Activated CD8-positive, alpha-beta memory T cell treated with anti-CD3 and anti-CD28 coated beads, Interleukin-2, amount 50 U/mL, for 24 hours (primary cell): ENCODE results near the gene KRT83.
"Not testable (repeated sequence)": the region's sequence is repeated elsewhere in the genome, so short reads cannot be mapped to it uniquely, and the experiment has no call there.

ENCODE experiments used
- DNase-seq: peaks from one replicate; pipeline ENCODE4 v3.0.0-alpha.2; 2020; ENCODE audit errors: extremely low read depth

Gene KRT83

DNA sequence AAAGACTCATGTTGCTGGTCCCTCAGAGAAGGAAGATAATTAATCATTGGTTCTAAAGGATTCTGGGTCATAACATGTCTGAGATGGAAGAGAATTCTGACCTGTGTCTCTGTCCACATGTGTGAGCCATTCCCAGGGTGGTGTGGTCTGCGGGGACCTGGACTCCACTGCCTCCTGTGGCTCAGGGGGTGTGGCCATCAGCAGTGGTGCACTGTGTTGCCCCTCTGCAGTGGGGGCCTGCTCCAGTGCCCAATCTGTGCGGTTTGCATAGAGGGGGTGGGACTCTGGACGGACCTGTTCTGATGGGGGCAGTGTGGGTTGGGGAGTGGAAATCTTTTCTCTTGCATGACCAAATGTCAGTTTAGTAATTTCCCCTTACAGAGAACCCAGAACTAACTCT is 32.6 kb upstream of the KRT83 start:
- no peak for DNase-seq

DNA sequence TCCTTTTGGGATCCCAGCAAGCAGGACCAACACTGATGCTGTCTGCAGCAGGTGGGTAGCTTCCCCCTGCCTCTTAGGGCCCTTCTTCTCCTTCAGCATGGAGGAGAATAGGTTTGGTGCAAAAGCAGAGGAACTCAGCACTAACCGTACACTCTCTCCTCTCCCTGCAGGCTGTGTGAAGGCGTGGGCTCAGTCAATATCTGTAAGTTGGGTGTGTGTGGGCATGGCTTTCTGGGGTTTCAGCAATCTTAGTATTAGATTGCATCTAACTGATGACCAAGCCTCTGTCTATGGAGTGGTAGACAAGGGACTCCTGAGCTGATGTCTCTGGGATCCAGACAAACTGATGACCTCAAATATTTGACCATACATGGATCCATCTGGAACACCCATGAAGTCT is 31.8 kb upstream of the KRT83 start:
- no peak for DNase-seq

DNA sequence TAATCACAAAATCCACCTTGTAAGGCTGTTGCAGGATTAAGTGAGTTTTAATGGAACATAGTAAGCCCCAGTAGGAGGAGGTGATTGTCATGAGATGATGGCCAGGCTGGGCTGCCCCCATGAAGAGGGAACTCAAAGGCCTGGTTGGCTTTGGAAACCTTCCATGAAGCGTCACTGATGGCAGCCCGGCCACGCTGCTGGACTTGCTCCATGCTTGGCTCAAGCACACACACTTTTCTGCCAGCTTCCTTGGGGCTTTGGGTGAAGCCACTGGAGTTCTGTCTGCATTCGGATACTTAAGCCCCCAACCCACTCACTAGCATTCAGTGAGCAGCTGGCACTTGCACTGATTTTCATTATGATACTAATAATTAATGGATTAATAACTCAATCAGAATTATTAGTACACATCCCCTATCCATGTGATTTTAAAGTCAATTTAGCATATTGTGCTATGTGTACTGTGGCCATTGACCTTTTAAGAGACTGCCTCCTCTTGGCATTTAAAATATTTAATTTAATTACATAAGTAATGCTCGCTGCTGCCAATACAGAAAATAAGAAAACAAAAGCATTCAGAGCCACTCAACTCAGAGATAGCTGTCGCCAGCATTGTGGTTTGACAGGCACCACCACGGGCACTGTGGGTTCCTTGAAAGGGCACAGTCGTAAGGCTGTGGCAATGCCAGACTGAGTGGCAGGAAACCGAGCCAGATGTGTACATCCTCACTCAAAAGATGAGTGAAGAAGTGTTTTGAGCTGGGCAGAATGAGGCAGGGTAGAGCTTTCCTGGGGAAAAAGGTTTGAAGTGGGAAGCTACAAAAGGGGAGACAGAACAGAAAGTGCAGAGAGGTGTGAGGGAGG is 30.2 kb upstream of the KRT83 start:
- DNase-seq = peak; percentile 21

DNA sequence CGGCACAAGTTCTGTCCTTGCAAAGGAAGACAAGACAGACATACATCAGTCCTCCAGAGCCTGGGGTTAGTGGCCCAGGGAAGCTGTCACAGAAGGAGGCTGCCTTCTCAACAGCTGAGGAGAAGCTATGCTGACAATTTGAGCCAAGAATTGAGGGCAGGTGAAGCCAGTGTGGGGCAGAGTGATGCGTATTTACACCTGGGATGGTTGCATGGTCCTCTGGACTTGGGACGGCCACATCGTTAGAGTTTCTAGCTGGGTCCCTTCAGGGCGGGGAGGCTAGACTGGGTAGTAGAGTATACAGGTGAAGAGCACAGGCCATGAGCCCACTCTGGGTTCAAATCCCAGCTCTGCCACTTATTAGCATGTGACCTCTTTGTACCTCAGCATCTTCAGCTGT is 29.6 kb upstream of the KRT83 start:
- DNase-seq = no peak

DNA sequence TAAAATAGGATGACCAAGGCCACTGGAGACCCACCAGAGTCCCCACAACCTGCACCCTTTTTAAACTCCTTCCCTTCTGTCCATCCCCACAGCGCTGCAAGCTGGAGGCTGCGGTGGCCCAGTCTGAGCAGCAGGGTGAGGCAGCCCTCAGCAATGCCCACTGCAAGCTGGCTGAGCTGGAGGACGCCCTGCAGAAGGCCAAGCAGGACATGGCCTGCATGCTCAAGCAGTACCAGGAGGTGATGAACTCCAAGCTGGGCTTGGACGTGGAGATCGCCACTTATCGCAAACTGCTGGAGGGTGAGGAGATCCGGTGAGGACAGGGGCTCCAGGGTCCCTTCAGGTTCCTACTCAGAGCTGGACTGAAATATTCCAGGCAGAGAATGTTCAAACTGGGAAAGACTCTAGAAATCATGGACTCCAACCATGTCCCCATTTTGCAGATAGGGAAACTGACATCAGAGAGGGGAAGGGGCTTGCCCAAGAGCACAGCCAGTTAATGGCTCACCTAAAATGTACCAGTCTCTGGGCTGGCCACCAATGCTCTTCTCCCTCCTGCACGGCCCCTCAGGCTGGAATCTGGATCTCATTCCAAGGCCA is 28.9 kb upstream of the KRT83 start:
- DNase-seq = no peak

DNA sequence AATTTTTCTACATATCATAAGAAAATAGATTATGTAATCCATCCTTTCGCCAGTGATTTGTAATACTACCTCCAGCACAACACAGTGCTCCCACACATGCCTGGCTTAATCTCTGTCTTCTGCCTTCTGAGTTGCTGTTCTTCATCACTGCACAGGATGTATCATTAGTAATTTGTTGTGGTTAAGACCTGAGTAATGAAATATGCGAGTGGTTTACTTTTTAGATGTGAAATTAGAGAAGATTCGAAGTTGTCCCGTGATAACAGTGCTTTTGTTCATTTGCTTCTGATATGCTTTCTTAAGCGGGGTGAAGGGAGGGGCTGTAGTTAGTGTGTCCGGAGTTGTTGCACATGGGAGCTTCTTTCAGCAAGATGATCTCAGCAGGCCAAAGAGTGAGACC is 28.0 kb upstream of the KRT83 start:
- DNase-seq = no peak

DNA sequence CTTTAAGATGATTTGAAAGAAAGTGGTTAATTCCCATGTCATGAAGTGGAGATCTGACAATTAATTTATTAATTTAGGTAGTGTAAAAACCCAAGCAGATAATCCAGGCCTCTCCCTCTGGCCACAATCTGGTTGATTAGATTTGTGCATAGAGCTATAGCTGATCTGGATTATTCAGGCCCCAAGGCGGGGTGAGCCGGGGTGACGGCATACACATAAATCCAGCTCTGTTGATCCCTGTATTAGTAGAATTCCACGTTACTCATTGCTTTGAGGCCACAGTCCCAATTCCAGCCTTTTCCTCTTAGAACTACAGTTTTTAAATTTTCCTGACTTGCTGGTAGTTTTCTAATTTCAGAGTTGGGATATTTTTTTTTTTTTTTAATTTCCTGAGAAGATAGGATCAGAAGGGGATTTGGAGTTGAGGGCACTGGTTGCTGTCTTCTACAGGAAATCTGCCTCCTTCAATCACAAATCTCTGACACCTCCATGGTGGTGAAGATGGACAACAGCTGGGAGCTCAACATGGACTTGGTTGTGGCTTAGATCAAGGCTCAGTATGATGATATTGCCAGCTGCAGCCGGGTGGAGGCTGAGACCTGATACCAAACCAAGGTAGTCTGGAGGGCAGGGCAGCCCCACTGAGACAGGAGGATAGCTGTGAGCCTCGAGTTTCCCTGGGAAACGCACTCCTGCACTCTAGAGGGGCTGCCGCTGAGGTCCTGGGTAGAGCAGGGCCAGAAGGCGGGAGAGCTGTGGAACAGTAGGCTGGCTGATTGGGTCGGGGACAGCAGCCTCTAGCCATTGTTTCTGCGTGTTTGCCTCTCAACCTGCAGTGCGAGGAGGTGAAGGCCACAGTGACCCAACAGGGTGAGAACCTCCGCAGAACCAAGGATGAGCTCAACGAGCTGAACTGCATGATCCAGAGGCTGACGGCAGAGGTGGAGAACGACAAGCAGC is 26.6 kb upstream of the KRT83 start:
- DNase-seq = no peak

DNA sequence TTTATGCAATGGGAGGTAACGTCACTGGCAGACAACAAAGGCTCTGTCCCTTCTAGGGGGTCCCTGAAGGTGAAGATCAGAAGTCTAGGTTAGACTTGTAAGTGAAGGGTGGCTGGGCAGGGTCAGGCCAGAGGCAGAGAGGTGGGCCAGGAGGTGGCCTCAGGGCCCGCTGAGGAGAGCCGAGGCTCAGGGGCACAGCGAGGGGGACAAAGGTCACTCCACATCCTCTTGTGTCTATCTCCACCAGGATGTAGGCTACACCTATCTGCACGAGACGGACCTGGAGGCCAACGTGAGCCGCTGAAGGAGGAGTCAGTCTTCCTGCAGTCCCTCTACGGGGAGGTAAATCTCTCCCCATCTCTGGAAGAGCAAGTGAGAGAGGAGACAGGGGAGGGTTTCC is 25.8 kb upstream of the KRT83 start:
- DNase-seq = no peak

DNA sequence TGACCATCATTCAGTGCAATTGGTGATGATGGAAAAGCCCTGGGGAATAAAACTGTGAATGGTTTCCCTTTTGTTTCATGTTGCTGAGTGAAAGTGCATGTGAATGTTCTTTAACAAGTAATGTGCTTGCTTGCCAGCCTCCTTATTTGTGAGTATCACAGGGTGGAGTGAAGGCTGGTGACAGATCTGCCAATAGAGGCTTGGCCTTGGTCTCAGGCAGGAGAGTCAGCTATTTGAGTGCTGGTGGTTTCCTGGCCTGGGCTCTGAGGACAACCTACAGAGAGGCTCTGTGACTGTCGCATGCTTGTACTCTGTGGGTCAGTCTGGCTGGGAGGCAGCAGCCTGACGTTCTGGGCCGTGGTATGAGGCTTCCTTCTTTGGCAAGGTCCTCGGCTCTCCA is 25.4 kb upstream of the KRT83 start:
- no peak for DNase-seq

DNA sequence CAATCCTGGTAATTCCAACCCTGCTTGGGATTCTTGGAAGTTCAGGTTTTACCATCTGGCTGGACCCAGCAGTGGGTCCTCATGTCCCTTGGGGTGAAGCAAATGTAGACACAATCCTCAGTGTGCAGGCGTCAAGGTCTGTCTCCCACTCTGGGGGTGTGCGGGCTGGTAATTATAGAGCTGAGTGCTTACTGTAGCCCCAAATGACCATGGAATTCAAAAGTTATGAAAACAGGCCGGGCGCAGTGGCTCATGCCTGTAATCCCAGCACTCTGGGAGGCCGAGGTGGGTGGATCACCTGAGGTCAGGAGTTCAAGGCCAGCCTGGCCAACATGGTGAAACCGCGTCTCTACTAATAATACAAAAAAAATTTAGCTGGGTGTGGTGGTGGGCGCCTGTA is 23.8 kb upstream of the KRT83 start:
- not testable (repeated sequence) for DNase-seq

DNA sequence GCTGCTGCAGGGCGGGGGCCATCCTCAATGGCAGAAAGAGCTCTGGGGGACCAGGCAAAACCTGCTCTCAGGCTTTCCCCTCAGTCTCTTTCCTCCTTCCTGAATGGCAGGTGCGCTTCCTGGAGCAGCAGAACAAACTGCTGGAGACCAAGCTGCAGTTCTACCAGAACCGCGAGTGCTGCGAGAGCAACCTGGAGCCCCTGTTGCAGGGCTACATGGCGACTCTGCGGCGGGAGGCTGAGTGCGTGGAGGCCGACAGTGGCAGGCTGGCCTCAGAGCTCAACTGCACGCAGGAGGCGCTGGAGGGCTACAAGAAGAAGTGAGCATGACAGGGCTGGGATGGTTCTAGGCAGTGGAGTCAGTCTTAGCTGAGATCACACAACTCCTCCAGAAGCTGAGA is 22.9 kb upstream of the KRT83 start:
- DNase-seq = no peak

DNA sequence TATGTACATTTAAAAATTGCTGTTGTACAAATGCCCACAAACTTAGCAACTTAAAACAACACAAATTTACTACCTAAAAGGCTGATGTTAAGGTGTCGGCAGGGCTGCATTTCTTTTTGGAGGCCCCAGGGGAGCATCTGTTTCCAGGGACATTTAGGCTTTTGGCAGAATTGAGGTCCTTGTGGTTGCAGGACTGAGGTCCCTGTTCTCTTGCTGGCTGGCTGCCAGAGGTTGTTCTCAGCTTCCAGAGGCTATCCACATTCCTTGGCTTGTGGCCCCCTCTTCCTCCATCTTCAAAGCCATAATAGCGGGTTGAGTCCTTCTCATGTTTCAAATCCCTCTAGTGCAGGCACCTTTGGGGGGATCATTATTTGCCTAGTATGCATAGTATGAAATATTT is 22.4 kb upstream of the KRT83 start:
- no peak for DNase-seq

DNA sequence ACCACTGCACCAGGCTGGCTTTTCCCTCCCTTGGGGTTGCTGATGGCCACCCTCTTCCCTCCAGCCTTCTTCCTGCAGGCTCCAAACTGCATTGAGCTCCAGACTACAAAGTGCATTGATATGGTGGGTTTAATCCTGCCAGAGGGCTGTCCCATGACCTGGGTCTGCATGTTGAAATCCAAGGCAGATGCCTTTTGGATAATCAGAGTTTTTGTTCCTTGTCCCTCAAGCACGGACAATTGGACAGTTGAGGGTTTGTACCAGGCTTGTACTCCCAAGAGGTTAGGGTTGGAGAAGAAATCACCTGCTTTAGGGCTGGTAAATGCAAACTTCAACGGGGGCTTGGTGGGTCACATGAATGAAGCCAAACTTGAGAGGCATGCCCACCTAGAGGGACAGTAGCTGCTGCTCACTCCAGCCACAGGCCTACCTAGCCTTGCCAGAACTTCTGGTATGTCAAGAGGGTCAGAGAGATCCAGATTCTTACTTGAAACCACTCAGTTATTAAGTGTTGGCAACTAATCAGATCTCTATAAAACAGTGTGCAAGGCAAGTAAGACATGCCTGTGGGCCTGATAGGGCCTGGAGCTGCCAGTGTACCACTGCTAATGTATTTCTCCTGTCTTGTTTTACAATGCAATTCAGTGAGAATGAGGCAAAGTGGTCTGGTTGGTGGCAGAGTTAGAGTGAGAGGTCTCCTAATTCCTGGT is 21.7 kb upstream of the KRT83 start:
- no peak for DNase-seq

DNA sequence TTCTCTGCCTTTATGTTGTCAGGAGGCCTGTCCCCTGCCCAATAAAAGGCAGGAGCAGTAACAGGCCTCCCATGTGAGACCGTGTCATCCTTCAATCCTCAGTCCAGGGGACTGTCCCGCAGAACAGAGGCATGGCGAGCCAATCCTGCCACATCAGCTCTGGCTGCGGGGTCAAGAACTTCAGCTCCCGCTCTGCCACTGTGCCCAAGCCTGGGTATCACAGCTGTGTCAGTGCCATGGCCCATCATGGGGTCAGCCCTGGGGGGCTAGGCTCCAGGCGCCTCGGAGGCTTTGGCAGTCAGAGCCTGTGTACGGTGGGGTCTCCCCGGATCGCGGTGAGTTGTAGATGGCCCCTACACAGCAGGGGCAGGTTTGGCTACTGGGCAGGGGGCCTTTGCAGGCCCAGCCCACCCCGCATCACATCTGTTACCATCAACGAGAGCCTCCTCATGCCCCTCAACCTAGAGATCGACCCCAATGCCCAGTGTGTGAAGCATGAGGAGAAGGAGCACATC is 19.9 kb upstream of the KRT83 start:
- no peak for DNase-seq

DNA sequence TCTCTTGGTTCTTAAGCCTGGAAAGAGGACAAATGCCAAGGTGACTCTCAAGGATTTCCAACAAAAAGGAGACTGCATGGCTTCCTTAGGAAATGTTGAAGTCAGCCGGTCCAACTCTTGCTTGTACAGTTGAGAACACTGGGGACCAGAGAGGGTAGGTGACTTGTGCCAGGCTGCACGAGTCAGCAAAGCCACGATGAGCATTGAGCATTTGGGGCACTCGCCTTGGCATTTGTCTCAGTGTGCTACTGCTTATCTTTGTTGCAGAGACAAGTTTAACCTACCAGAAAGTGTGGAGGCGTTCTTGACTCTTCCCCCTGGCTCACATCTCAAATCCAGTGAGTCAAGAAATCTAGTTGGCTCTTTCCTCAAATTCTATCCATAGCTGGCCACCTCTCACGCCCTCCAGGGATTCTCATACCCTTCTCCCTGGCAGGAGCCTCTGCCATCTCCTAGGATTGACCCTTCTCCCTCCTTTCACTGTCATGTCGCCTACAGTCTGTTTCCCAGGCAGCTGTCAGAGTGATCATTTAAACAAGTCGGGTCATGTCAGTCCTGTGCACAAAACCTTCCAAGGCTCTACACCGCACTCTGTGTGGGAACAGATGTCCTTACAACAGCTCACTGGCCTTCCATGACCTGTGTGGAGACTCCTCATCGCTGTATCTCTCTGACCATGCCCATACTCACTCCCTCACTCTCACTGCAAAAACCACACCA is 17.2 kb upstream of the KRT83 start:
- DNase-seq = no peak

DNA sequence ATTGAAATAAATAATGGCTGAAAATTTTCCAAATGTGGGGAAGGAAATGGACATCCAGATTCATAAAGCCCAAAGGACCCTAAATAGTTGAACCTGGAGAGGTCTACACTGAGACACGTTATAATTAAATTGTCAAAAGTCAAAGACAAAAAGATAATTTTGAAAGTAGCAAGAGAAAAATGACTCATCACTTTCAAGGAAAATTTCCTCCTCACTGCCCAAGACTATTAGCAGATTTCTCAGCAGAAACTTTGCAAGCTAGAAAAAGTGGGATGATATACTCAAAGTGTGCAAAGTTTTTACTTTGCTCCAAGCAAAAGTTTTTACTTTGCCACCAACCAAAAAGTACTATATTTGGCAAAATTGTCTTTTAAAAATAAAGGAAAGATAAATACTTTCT is 15.9 kb upstream of the KRT83 start:
- no peak for DNase-seq

DNA sequence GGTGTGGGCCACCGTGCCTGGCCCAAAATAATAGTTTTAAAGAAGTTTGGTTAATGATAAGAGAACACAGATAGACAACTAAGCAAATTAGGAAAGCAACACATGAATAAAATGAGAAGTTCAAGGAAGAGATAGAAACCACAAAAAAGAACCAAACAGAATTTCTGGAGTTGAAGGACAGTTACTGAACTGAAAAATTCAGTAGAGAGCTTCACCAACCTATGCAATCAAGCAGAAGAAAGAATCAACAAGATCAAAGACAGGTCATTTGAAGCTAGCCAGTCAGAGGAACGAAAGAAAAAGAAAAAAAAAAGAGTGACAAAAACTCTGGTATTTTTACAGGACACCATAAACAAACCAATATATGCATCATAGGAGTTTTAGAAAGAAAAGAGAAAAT is 15.4 kb upstream of the KRT83 start:
- DNase-seq = no peak

DNA sequence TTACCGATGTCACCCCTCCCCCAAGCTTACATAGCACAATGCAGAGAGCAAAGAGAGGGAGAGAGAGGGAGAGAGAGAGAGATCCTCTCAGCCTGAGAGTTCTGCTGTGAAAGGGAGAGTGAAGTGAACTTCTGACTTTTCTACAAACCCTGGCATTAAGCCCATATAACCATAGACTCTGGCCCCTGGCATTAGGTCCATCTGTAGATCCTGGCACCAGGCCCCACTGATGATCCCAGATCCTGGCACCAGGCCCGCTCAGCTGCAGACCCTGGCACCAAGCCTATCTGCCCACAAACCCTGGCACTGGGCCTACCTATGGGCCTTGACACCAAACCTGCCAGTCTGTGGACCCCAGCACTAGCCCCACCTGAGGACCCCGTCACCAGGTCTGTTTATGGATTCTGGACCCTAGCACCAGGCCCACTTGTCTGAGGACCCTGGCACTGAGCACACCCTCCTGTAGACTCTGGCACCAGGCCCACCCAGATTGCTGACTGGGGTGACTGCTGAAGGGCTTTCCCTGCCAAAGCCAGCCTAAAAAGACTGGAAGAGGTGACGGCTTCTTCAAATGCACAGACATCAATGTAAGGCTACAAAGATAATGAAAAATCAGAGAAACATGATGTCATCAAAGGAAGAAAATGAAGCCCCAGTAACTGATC is 14.5 kb upstream of the KRT83 start:
- DNase-seq = no peak

DNA sequence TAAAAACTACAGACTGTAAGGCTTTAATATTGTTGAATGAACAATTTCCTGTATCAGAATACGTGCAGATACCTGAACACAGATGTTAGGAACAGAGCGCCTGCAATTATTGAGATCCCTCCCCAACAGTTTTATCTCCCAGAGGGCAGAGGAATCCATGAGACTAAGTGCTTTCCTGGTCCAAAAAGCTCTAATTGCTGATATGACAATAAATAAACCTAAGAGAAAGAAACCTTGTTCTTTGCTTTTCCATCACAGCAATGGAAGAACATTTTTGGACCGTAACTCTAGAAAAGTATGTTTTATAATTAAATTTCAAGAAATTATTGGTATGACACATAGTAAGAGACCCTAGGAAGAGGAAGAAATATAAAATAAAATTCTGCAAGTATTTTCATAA is 13.0 kb upstream of the KRT83 start:
- DNase-seq = no peak

DNA sequence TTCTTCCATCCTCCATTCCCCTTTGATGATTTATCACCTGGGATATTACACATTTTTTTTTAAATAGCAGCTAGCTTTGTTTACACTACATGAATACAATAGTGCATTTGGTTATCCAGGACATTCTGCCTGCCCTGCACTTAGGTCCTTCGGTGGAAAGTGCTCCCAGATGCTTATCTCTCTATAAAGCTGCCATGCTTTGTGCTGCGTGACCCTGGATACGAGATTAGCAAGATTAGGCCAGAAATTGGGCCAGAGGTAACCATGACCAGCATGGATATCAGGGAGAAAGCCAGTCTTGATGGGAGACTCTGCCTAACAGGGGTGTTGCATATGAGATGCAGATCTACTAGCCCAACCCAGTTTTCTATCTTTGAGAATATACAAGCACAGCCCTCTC is 12.1 kb upstream of the KRT83 start:
- DNase-seq = no peak
